K562 (cell line): ENCODE results near the gene BCL2L1. TPM values are rescaled to one million over a fixed set of nuclear protein-coding genes. Genes with fewer than 3 reads are reported as not detected.
A peak's percentile ranks its signal among the peaks of the same experiment; 100 is the strongest.

Experiments
- CBX8 ChIP-seq: fragments of 200-600 bp; sonication (generic); IDR thresholded peaks from 2 replicates; pipeline ENCODE4 v1.6.1; 2012; ENCODE audit warnings: borderline replicate concordance, mixed run types, low read depth, mild to moderate bottlenecking, moderate library complexity, mixed read lengths, low read length, control low read depth, inconsistent platforms; ENCODE audit not compliant: poor library complexity, severe bottlenecking; ENCODE audit errors: extremely low read depth
- FOS ChIP-seq: IDR thresholded peaks from 3 replicates; pipeline ENCODE4 v1.6.1; 2011; ENCODE audit not compliant: insufficient read length; ENCODE audit errors: extremely low read depth
- FOSL1 ChIP-seq: fragments of 200-800 bp; sonication (Bioruptor generic); conservative IDR thresholded peaks from 2 replicates; pipeline ENCODE4 v1.6.1; 2016; ENCODE audit warnings: missing genetic modification characterization, missing compliant biosample characterization
- HEY1 ChIP-seq: fragments of 250-450 bp; sonication (Bioruptor Pico); IDR thresholded peaks from 2 replicates; pipeline ENCODE4 v1.5.0; 2020; ENCODE audit warnings: mild to moderate bottlenecking, moderate library complexity, borderline replicate concordance
- NFIC ChIP-seq: fragments of 450-650 bp; IDR thresholded peaks from 2 replicates; pipeline ENCODE4 v1.6.1; 2017; ENCODE audit warnings: mild to moderate bottlenecking, inconsistent platforms
- POLR2B ChIP-seq: fragments of 450-650 bp; IDR thresholded peaks from 2 replicates; pipeline ENCODE4 v1.6.1; 2018; ENCODE audit warnings: low read depth; ENCODE audit not compliant: partially characterized antibody
- SP2 ChIP-seq: IDR thresholded peaks from 2 replicates; pipeline ENCODE4 v1.6.1; 2011; ENCODE audit warnings: mild to moderate bottlenecking, low read depth, low read length, moderate library complexity; ENCODE audit not compliant: poor library complexity, severe bottlenecking; ENCODE audit errors: extremely low read depth
- ZFX ChIP-seq: sonication (generic); formaldehyde crosslinking; IDR thresholded peaks from 2 replicates; pipeline ENCODE4 v1.8.0; 2022; ENCODE audit warnings: mild to moderate bottlenecking, missing genetic modification reagents, moderate library complexity
- ZNF431 ChIP-seq: sonication (generic); formaldehyde crosslinking; IDR thresholded peaks from 2 replicates; pipeline ENCODE4 v1.8.0; 2022; ENCODE audit warnings: mild to moderate bottlenecking, missing genetic modification reagents
- ZNF780A ChIP-seq: fragments of 250-450 bp; sonication (Bioruptor Pico); IDR thresholded peaks from 2 replicates; pipeline ENCODE4 v1.5.0; 2021; ENCODE audit warnings: mild to moderate bottlenecking
- polyA plus RNA-seq, 8 experiments: library from polyadenylated mRNA; depleted of rRNA in 4 of 8; stranded (reverse) in 5 of 8; unstranded in 3 of 8; fragments of >200 nt; fragmentation: Nextera tagmentation in 2 of 8; fragmentation: Illumina TruSeq in 1 of 8; extraction: Ambion mirVana in 2 of 8; extraction: Trizol in 1 of 8; gene quantifications; 2 replicates each; pipeline versions ENCODE4 v1.2.1 to v1.2.3, GENCODE V29; 2011 to 2014; ENCODE audit warnings: inconsistent platforms in 1 of 8, missing spikeins in 1 of 8
- total RNA-seq, 7 experiments: library from RNA; depleted of rRNA in 6 of 7; stranded (reverse); fragments of >200 nt in 6 of 7; fragmentation: Illumina TruSeq in 2 of 7; extraction: Trizol in 2 of 7; gene quantifications; 2 replicates each; pipeline versions ENCODE4 v1.2.1 to v1.2.3, GENCODE V29; 2011 to 2021; ENCODE audit warnings: low replicate concordance in 1 of 7
- TF ChIP-seq, protein P1 (sequence below): sonication (generic); formaldehyde crosslinking; IDR thresholded peaks from 2 replicates; pipeline ENCODE4 v1.8.0; 2022; ENCODE audit warnings: mild to moderate bottlenecking, missing genetic modification reagents
- TF ChIP-seq, protein P2 (sequence below): fragments of 450-650 bp; IDR thresholded peaks from 2 replicates; pipeline ENCODE4 v1.6.1; 2016; ENCODE audit warnings: mild to moderate bottlenecking, moderate library complexity

The BCL2L1 gene
- total and polyA plus RNA-seq, 9 of the 15 experiments (the other 6 are each of a cell fraction or from before 2014, with no cell fraction given) = 3.3 to 182 (median 120) TPM

DNA sequence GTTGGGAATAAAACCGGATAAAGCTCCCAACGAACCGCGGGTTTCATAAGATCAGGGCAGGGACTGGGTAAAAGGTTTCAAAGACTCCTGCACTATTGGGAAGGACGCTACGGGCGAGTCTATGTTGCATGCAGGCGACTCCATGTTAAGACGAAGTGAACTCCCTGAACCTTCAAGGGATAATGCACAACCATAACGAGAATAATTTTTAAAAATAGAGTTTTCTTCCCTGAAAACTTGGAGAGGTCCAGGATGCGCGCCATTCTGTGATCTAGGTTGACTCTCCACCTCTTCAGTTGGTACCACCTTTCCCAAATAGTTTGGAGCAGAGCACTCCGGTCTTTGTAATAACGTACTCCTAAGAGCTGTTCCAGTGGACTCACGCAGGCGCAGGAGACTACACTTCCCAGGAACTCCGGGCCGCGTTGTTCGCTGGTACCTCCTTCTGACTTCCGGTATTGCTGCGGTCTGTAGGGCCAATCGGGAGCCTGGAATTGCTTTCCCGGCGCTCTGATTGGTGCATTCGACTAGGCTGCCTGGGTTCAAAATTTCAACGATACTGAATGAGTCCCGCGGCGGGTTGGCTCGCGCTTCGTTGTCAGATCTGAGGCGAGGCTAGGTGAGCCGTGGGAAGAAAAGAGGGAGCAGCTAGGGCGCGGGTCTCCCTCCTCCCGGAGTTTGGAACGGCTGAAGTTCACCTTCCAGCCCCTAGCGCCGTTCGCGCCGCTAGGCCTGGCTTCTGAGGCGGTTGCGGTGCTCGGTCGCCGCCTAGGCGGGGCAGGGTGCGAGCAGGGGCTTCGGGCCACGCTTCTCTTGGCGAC is 16.3 kb upstream of the BCL2L1 start, which contains the start of gene TPX2 (continued):
- TF ChIP-seq ZNF431 (CRISPR knock-in tag) = 0 out of 2 replicates have a peak, but pooled peaks have one; percentile 41
- TF ChIP-seq, protein P1, sequence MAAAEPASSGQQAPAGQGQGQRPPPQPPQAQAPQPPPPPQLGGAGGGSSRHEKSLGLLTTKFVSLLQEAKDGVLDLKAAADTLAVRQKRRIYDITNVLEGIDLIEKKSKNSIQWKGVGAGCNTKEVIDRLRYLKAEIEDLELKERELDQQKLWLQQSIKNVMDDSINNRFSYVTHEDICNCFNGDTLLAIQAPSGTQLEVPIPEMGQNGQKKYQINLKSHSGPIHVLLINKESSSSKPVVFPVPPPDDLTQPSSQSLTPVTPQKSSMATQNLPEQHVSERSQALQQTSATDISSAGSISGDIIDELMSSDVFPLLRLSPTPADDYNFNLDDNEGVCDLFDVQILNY = no peak
- TF ChIP-seq FOSL1 = 0 out of 2 replicates have a peak, but pooled peaks have one; percentile 33
- peak; percentile 94 for TF ChIP-seq ZFX (CRISPR knock-in tag)
- no peak for TF ChIP-seq NFIC
- TF ChIP-seq, protein P2, sequence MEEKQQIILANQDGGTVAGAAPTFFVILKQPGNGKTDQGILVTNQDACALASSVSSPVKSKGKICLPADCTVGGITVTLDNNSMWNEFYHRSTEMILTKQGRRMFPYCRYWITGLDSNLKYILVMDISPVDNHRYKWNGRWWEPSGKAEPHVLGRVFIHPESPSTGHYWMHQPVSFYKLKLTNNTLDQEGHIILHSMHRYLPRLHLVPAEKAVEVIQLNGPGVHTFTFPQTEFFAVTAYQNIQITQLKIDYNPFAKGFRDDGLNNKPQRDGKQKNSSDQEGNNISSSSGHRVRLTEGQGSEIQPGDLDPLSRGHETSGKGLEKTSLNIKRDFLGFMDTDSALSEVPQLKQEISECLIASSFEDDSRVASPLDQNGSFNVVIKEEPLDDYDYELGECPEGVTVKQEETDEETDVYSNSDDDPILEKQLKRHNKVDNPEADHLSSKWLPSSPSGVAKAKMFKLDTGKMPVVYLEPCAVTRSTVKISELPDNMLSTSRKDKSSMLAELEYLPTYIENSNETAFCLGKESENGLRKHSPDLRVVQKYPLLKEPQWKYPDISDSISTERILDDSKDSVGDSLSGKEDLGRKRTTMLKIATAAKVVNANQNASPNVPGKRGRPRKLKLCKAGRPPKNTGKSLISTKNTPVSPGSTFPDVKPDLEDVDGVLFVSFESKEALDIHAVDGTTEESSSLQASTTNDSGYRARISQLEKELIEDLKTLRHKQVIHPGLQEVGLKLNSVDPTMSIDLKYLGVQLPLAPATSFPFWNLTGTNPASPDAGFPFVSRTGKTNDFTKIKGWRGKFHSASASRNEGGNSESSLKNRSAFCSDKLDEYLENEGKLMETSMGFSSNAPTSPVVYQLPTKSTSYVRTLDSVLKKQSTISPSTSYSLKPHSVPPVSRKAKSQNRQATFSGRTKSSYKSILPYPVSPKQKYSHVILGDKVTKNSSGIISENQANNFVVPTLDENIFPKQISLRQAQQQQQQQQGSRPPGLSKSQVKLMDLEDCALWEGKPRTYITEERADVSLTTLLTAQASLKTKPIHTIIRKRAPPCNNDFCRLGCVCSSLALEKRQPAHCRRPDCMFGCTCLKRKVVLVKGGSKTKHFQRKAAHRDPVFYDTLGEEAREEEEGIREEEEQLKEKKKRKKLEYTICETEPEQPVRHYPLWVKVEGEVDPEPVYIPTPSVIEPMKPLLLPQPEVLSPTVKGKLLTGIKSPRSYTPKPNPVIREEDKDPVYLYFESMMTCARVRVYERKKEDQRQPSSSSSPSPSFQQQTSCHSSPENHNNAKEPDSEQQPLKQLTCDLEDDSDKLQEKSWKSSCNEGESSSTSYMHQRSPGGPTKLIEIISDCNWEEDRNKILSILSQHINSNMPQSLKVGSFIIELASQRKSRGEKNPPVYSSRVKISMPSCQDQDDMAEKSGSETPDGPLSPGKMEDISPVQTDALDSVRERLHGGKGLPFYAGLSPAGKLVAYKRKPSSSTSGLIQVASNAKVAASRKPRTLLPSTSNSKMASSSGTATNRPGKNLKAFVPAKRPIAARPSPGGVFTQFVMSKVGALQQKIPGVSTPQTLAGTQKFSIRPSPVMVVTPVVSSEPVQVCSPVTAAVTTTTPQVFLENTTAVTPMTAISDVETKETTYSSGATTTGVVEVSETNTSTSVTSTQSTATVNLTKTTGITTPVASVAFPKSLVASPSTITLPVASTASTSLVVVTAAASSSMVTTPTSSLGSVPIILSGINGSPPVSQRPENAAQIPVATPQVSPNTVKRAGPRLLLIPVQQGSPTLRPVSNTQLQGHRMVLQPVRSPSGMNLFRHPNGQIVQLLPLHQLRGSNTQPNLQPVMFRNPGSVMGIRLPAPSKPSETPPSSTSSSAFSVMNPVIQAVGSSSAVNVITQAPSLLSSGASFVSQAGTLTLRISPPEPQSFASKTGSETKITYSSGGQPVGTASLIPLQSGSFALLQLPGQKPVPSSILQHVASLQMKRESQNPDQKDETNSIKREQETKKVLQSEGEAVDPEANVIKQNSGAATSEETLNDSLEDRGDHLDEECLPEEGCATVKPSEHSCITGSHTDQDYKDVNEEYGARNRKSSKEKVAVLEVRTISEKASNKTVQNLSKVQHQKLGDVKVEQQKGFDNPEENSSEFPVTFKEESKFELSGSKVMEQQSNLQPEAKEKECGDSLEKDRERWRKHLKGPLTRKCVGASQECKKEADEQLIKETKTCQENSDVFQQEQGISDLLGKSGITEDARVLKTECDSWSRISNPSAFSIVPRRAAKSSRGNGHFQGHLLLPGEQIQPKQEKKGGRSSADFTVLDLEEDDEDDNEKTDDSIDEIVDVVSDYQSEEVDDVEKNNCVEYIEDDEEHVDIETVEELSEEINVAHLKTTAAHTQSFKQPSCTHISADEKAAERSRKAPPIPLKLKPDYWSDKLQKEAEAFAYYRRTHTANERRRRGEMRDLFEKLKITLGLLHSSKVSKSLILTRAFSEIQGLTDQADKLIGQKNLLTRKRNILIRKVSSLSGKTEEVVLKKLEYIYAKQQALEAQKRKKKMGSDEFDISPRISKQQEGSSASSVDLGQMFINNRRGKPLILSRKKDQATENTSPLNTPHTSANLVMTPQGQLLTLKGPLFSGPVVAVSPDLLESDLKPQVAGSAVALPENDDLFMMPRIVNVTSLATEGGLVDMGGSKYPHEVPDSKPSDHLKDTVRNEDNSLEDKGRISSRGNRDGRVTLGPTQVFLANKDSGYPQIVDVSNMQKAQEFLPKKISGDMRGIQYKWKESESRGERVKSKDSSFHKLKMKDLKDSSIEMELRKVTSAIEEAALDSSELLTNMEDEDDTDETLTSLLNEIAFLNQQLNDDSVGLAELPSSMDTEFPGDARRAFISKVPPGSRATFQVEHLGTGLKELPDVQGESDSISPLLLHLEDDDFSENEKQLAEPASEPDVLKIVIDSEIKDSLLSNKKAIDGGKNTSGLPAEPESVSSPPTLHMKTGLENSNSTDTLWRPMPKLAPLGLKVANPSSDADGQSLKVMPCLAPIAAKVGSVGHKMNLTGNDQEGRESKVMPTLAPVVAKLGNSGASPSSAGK = 0 out of 2 replicates have a peak, but pooled peaks have one; percentile 25
- TF ChIP-seq CBX8 = no peak
- TF ChIP-seq POLR2B = peak; percentile 90
- TF ChIP-seq FOS = peak; percentile 96
- no peak for TF ChIP-seq ZNF780A (CRISPR knock-in tag)
- peak; percentile 61 for TF ChIP-seq SP2
- no peak for TF ChIP-seq HEY1 (CRISPR knock-in tag)
